DOHH2 (cell line): ENCODE measurements around the gene INSR.

ENCODE experiments used
- CTCF ChIP-seq: fragments of 200-600 bp; sonication (generic); IDR thresholded peaks from one replicate; pipeline ENCODE4 v1.5.1; 2014; ENCODE audit warnings: antibody characterized with exemption, mild to moderate bottlenecking, low read depth, low read length; ENCODE audit not compliant: poor library complexity, severe bottlenecking
- EZH2phosphoT487 ChIP-seq: fragments of 200-600 bp; sonication (generic); IDR thresholded peaks from 2 replicates; pipeline ENCODE4 v1.6.1; 2017; ENCODE audit warnings: borderline replicate concordance, mild to moderate bottlenecking, antibody characterized with exemption, low read length, moderate library complexity, mixed read lengths

- TF ChIP-seq CTCF = no peak
- TF ChIP-seq EZH2phosphoT487 = no peak
Observed at GRCh38 chr19:7252364-7252763, 41.9 kb downstream of the INSR start.
